Measurements from ENCODE around the gene GABRB1.

Gene GABRB1

DNA sequence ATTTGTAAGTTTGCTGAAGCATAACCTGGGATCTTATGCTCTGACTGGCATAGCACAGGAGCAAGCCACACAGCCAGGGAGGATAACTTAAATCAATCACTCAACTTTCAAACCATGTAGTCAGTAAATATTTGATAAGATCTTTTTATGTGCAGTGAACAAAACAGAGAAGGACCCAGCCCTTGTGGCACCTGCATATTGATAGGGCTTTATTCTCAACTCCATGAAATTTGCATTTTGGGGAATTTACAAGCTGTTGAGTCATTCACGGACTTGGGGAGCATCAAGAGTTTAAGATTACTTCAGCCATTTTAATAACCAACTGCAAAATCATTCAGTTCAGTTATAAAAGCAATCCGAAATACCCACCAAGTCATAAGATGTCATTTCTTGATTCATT lies 309.5 kb downstream of the GABRB1 start:
- Histone ChIP-seq H3K27ac (ENCODE audit: low read length) (no peak overlapping the region), H3K4me3 (ENCODE audit: low read length in 2 of 2) (no peak overlapping the region), H3K9ac (ENCODE audit: low read length in 2 of 2) (no peak overlapping the region), H3K9me3 (ENCODE audit: control insufficient read depth in 2 of 2, low read length in 2 of 2) (no peaks in the 10 kb centered on the region), H3K4me1 (ENCODE audit: control insufficient read depth, insufficient read depth, low read length) (no peaks in the 10 kb centered on the region), H3K36me3 (ENCODE audit: control insufficient read depth in 2 of 2, insufficient read depth in 2 of 2, low read length in 2 of 2) (no peaks in the 10 kb centered on the region), H3K27me3 (ENCODE audit: control insufficient read depth in 1 of 2, insufficient read depth in 2 of 2, low read length in 2 of 2) (no peaks in the 10 kb centered on the region)

DNA sequence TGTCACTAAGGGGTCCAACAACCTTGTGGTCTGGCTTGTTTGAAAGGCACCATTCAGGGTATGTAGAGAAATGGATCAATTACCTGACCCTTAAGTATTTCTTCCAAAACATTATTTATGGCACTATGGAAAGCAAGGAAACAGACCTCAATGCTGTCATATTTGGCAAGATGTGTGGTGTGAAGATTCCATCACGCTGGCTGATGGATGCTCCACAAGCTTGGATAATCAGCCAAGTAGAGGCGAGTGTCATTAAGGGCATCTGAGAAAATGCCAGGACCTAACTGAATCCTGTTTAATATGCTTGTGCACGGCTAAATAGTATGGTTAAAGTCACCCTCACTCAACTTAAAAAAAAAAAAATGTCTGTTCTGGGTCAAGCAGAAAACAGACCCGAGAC lies 311.4 kb downstream of the GABRB1 start:
- H3K4me1 ChIP-seq (ENCODE audit: control insufficient read depth, insufficient read depth, low read length), result no peaks in the 10 kb centered on the region
- no peaks in the 10 kb centered on the region for H3K36me3 ChIP-seq (ENCODE audit: control insufficient read depth in 2 of 2, insufficient read depth in 2 of 2, low read length in 2 of 2)
- no peaks in the 10 kb centered on the region for H3K9me3 ChIP-seq (ENCODE audit: control insufficient read depth in 2 of 2, low read length in 2 of 2)
- no peaks in the 10 kb centered on the region for H3K27me3 ChIP-seq (ENCODE audit: control insufficient read depth in 1 of 2, insufficient read depth in 2 of 2, low read length in 2 of 2)
- no peak overlapping the region for H3K9ac ChIP-seq (ENCODE audit: low read length in 2 of 2)
- H3K4me3 ChIP-seq (ENCODE audit: low read length in 2 of 2), result no peak overlapping the region
- H3K27ac ChIP-seq (ENCODE audit: low read length), result no peak overlapping the region

DNA sequence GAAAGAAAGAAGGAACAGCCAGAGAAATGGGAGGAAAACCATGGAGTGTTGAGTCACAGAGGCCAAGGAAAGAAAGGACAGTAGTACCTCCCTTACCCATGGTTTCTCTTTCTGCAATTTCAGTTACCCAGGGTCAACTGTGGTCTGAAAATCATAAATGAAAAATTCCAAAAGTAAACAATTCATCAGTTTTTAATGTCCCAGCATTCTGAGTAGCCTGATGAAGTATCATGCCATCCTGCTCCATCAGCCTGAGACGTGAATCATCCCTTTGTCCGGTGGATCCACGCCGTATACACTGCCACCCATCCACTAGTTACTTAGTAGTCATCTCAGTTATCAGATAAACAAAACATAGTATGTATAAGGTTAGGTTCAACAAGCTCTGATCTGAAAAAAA lies 318.0 kb downstream of the GABRB1 start:
- H3K27me3 ChIP-seq (ENCODE audit: control insufficient read depth in 1 of 2, insufficient read depth in 2 of 2, low read length in 2 of 2), result no peaks in the 10 kb centered on the region
- H3K27ac ChIP-seq (ENCODE audit: low read length), result no peak overlapping the region
- H3K9me3 ChIP-seq (ENCODE audit: control insufficient read depth in 2 of 2, low read length in 2 of 2), result no peaks in the 10 kb centered on the region
- H3K36me3 ChIP-seq (ENCODE audit: control insufficient read depth in 2 of 2, insufficient read depth in 2 of 2, low read length in 2 of 2), result no peaks in the 10 kb centered on the region
- no peaks in the 10 kb centered on the region for H3K4me1 ChIP-seq (ENCODE audit: control insufficient read depth, insufficient read depth, low read length)
- H3K9ac ChIP-seq (ENCODE audit: low read length in 2 of 2), result no peak overlapping the region
- H3K4me3 ChIP-seq (ENCODE audit: low read length in 2 of 2), result no peak overlapping the region

DNA sequence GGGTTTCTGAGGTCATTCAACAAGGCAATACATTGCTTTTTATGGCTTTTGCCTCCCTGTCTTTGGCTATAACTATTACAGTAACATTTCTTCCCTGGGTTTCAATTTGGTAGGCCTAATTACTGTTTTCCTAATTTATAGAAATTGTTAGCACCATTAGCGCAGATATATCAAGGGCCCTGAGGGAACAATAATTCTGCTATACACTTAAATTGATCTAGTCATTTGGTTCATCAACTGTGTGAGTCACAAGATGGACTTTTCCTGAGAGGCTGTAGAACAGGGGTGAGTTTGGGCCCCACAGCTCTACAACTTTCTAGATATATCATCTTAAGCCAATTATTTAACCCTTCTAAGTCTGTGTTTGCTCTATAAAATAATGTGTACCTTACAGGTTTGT lies 324.2 kb downstream of the GABRB1 start:
- Histone ChIP-seq H3K27me3 (ENCODE audit: control insufficient read depth in 1 of 2, insufficient read depth in 2 of 2, low read length in 2 of 2) (no peaks in the 10 kb centered on the region), H3K4me1 (ENCODE audit: control insufficient read depth, insufficient read depth, low read length) (no peaks in the 10 kb centered on the region), H3K9ac (ENCODE audit: low read length in 2 of 2) (no peak overlapping the region), H3K4me3 (ENCODE audit: low read length in 2 of 2) (no peak overlapping the region), H3K27ac (ENCODE audit: low read length) (no peak overlapping the region), H3K36me3 (ENCODE audit: control insufficient read depth in 2 of 2, insufficient read depth in 2 of 2, low read length in 2 of 2) (no peaks in the 10 kb centered on the region), H3K9me3 (ENCODE audit: control insufficient read depth in 2 of 2, low read length in 2 of 2) (no peaks in the 10 kb centered on the region)

DNA sequence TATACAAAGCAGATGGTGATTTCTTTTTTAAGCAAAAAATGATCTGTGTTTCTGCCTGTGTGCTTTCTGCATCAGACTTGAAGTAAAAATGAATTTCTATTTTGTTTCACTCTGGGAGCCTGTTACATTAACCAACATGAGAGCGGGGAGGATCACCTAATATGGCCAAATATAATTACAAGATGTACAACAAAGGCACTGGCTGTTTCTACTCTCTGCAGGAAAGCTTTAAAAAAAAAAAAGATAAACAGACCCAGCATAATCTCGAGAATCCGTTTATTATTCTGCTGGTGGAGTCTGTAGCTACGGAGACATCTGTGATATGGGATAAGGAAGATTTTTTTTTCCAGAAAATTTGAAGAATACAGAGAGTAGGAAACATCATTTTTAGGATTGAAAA lies 328.5 kb downstream of the GABRB1 start:
- Histone ChIP-seq H3K27ac (ENCODE audit: low read length) (no peak overlapping the region), H3K36me3 (ENCODE audit: control insufficient read depth in 2 of 2, insufficient read depth in 2 of 2, low read length in 2 of 2) (no peaks in the 10 kb centered on the region), H3K4me3 (ENCODE audit: low read length in 2 of 2) (no peak overlapping the region), H3K9ac (ENCODE audit: low read length in 2 of 2) (no peak overlapping the region), H3K27me3 (ENCODE audit: control insufficient read depth in 1 of 2, insufficient read depth in 2 of 2, low read length in 2 of 2) (no peaks in the 10 kb centered on the region), H3K9me3 (ENCODE audit: control insufficient read depth in 2 of 2, low read length in 2 of 2) (no peaks in the 10 kb centered on the region), H3K4me1 (ENCODE audit: control insufficient read depth, insufficient read depth, low read length) (no peaks in the 10 kb centered on the region)

DNA sequence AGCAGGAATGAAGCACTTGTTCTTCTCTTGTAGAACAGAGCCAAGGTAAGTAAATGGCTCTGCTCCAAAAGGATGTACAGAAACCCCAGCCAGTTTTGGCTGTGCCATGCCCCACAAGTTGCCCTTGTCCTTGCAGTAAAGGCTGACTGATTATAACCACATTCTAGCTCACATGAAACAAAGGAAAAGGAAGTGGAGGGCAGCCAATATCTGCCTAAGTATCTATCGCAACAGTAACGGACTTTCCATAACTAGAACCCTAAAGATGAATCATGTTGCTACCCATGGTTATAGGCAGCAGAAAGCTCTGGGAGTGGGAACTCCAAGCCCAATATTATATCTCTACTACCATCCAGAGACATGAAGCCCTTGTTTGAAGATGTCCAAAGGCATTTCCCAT lies 336.4 kb downstream of the GABRB1 start:
- Histone ChIP-seq H3K4me3 (ENCODE audit: low read length in 2 of 2) (no peak overlapping the region), H3K9ac (ENCODE audit: low read length in 2 of 2) (no peak overlapping the region), H3K27ac (ENCODE audit: low read length) (no peak overlapping the region), H3K36me3 (ENCODE audit: control insufficient read depth in 2 of 2, insufficient read depth in 2 of 2, low read length in 2 of 2) (no peaks in the 10 kb centered on the region), H3K4me1 (ENCODE audit: control insufficient read depth, insufficient read depth, low read length) (no peaks in the 10 kb centered on the region), H3K27me3 (ENCODE audit: control insufficient read depth in 1 of 2, insufficient read depth in 2 of 2, low read length in 2 of 2) (no peaks in the 10 kb centered on the region), H3K9me3 (ENCODE audit: control insufficient read depth in 2 of 2, low read length in 2 of 2) (no peaks in the 10 kb centered on the region)

DNA sequence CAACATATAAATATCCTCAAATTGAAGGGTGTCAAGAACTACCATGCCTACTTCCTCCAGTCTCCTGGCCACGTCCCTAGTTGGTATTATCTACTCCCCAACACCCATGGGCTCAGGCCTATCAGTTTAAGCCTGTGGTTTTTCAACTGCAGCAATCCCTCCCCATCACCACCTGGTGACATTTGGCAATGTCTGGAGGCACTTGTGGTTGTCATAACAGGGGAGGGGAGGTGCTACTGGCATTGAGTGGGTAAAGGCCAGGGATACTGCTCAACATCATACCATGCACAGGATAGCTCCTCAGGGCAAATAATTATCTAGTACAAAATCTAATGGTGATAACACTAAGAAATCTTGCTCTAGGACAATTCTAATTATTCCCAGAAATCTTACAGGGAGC lies 336.8 kb downstream of the GABRB1 start:
- Histone ChIP-seq H3K4me3 (ENCODE audit: low read length in 2 of 2) (no peak overlapping the region), H3K27ac (ENCODE audit: low read length) (no peak overlapping the region), H3K27me3 (ENCODE audit: control insufficient read depth in 1 of 2, insufficient read depth in 2 of 2, low read length in 2 of 2) (no peaks in the 10 kb centered on the region), H3K9ac (ENCODE audit: low read length in 2 of 2) (no peak overlapping the region), H3K4me1 (ENCODE audit: control insufficient read depth, insufficient read depth, low read length) (no peaks in the 10 kb centered on the region), H3K36me3 (ENCODE audit: control insufficient read depth in 2 of 2, insufficient read depth in 2 of 2, low read length in 2 of 2) (no peaks in the 10 kb centered on the region), H3K9me3 (ENCODE audit: control insufficient read depth in 2 of 2, low read length in 2 of 2) (no peaks in the 10 kb centered on the region)

DNA sequence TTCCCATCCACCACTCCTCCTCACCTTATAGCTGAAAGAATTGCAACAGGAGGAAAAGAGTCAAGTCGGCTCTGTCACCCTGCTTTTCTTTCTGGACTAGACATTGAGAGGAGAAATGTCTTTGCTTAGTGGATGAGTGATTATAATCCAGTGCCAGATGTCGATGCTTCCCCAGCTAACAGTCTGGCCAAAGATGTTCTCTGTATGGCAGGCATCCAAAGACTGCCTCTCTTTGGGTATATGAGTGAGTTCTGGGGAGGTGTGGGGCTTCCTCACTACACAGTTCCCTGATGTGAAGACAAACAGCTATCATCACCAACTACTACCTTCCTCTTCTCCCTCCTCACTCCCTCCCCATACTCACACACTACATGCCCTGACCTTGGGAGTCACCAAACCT lies 341.2 kb downstream of the GABRB1 start:
- H3K4me1 ChIP-seq (ENCODE audit: control insufficient read depth, insufficient read depth, low read length), result no peaks in the 10 kb centered on the region

DNA sequence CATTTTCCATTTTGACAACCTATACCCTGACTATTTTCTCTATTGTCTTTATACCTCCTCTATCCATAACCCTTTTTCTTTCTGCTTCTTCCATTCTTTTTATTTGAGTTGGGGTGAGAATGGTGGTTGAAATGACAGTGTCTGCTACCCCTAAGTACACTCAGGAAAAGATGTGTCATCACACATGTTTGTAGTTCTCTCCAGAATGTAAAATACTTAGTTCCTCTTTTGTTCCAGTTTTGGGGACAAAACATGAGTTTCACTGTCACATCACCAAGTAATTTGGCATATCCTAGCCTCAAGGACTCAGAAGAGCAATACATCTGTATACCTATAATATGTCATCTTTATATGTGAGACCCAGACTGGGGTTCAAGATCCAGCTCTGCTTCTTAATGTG lies 341.8 kb downstream of the GABRB1 start:
- Histone ChIP-seq H3K4me1 (ENCODE audit: control insufficient read depth, insufficient read depth, low read length) (no peaks in the 10 kb centered on the region), H3K27ac (ENCODE audit: low read length) (no peak overlapping the region), H3K36me3 (ENCODE audit: control insufficient read depth in 2 of 2, insufficient read depth in 2 of 2, low read length in 2 of 2) (no peaks in the 10 kb centered on the region), H3K4me3 (ENCODE audit: low read length in 2 of 2) (no peak overlapping the region), H3K27me3 (ENCODE audit: control insufficient read depth in 1 of 2, insufficient read depth in 2 of 2, low read length in 2 of 2) (no peaks in the 10 kb centered on the region), H3K9ac (ENCODE audit: low read length in 2 of 2) (no peak overlapping the region), H3K9me3 (ENCODE audit: control insufficient read depth in 2 of 2, low read length in 2 of 2) (no peaks in the 10 kb centered on the region)

More for the DNA sequence above, 341.2 kb downstream of the GABRB1 start:
- Histone ChIP-seq H3K9me3 (ENCODE audit: control insufficient read depth in 2 of 2, low read length in 2 of 2) (no peaks in the 10 kb centered on the region), H3K27ac (ENCODE audit: low read length) (no peak overlapping the region), H3K27me3 (ENCODE audit: control insufficient read depth in 1 of 2, insufficient read depth in 2 of 2, low read length in 2 of 2) (no peaks in the 10 kb centered on the region), H3K36me3 (ENCODE audit: control insufficient read depth in 2 of 2, insufficient read depth in 2 of 2, low read length in 2 of 2) (no peaks in the 10 kb centered on the region), H3K4me3 (ENCODE audit: low read length in 2 of 2) (no peak overlapping the region), H3K9ac (ENCODE audit: low read length in 2 of 2) (no peak overlapping the region)

DNA sequence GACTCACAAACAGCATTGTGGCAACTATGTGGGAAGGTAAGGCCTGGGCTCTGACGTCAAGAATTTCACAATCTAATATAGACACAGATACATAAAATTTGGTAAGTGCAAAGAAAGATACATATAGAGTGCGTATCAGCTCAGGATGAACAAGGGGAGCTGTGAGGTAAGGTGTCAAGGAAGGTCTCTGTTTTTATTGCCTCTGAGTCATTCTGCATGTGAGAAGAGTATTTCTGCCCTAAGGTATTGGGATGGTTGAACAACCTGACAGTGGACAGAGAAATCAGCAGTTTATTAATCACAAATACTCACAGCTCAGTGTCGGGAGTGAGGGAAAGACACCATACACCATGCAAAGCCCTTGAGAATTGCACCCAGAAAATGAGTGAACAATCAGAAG lies 342.3 kb downstream of the GABRB1 start:
- Histone ChIP-seq H3K36me3 (ENCODE audit: control insufficient read depth in 2 of 2, insufficient read depth in 2 of 2, low read length in 2 of 2) (no peaks in the 10 kb centered on the region), H3K4me1 (ENCODE audit: control insufficient read depth, insufficient read depth, low read length) (no peaks in the 10 kb centered on the region), H3K9ac (ENCODE audit: low read length in 2 of 2) (no peak overlapping the region)

DNA sequence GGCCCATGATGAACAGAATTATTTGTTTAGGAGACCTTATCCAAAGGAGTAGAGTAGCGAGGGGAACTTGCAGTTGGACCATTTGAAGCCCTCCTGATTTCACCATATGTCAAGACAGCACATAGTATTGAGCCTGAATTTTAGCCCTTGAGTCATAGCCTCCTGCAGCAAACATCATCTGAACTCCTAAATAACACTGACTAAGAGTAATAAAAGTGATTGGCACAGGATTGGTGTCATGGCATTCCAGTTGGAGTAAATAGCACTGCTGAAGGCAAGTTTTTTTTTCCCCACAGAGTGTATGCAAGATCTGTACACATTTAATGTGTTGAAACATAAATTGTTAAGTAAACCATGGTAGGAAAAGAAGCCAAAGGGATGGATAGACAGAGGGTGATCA lies 343.1 kb downstream of the GABRB1 start:
- Histone ChIP-seq H3K9me3 (ENCODE audit: control insufficient read depth in 2 of 2, low read length in 2 of 2) (no peaks in the 10 kb centered on the region), H3K36me3 (ENCODE audit: control insufficient read depth in 2 of 2, insufficient read depth in 2 of 2, low read length in 2 of 2) (no peaks in the 10 kb centered on the region), H3K27ac (ENCODE audit: low read length) (no peak overlapping the region), H3K4me3 (ENCODE audit: low read length in 2 of 2) (no peak overlapping the region), H3K4me1 (ENCODE audit: control insufficient read depth, insufficient read depth, low read length) (no peaks in the 10 kb centered on the region), H3K27me3 (ENCODE audit: control insufficient read depth in 1 of 2, insufficient read depth in 2 of 2, low read length in 2 of 2) (no peaks in the 10 kb centered on the region), H3K9ac (ENCODE audit: low read length in 2 of 2) (no peak overlapping the region)

More for the DNA sequence above, 342.3 kb downstream of the GABRB1 start:
- no peaks in the 10 kb centered on the region for H3K9me3 ChIP-seq (ENCODE audit: control insufficient read depth in 2 of 2, low read length in 2 of 2)
- no peaks in the 10 kb centered on the region for H3K27me3 ChIP-seq (ENCODE audit: control insufficient read depth in 1 of 2, insufficient read depth in 2 of 2, low read length in 2 of 2)
- no peak overlapping the region for H3K4me3 ChIP-seq (ENCODE audit: low read length in 2 of 2)
- H3K27ac ChIP-seq (ENCODE audit: low read length), result no peak overlapping the region
